ENCODE results near the gene TMPRSS12. TPM values are rescaled to one million over a fixed set of nuclear protein-coding genes. Genes with fewer than 3 reads are reported as not detected.
"Not testable (repeated sequence)": the region's sequence is repeated elsewhere in the genome, so short reads cannot be mapped to it uniquely, and the experiment has no call there.

Gene TMPRSS12
- total RNA-seq, 1 experiment from 2014 or later, result not detected

GRCh38 chr12:50845021-50845647 is 2.4 kb downstream of the TMPRSS12 start:
- Mint-ChIP-seq H3K27me3 (ENCODE audit: insufficient read depth, unreplicated experiment) (no peaks in the 10 kb centered on the region), H3K4me1 (ENCODE audit: low read depth, unreplicated experiment) (peaks cover 16% of the 10 kb centered on the region), H3K9me3 (ENCODE audit: unreplicated experiment) (no peaks in the 10 kb centered on the region), H3K4me3 (ENCODE audit: unreplicated experiment) (no peak overlapping the region), H3K36me3 (ENCODE audit: insufficient read depth, unreplicated experiment) (no peaks in the 10 kb centered on the region), H3K27ac (ENCODE audit: unreplicated experiment) (no peak overlapping the region)
- ChIA-PET POLR2A (no interaction called here), CTCF (no interaction called here)
- Histone ChIP-seq H3K9me3 (no peaks in the 10 kb centered on the region), H3K27me3 (replicated peaks; ENCODE audit: control insufficient read depth, insufficient read depth, low read length) (no peaks in the 10 kb centered on the region), H3K4me1 (peaks cover 18% of the 10 kb centered on the region), H3K4me3 (ENCODE audit: low read depth, low read length) (no peak overlapping the region), H3K36me3 (ENCODE audit: control insufficient read depth, insufficient read depth, low read length) (no peaks in the 10 kb centered on the region; the same call in 1 of the 2 replicates)
- intact Hi-C loops (cut with micrococcal nuclease; ENCODE audit: unreplicated experiment), result no loop called here
- no peak for TF ChIP-seq CTCF (IDR thresholded peaks at IDR 0.05; ENCODE audit: insufficient read depth in 1 of 2, low read depth in 1 of 2, low read length in 1 of 2, severe bottlenecking in 1 of 2, unreplicated experiment in 1 of 2)
- BruUV-seq (replicated peaks), result no TSS peak
- no peak for DNase-seq

- intact Hi-C loops (cut with micrococcal nuclease; ENCODE audit: unreplicated experiment), result no loop called here
- DNase-seq, result no peak
- TF ChIP-seq CTCF (IDR thresholded peaks at IDR 0.05; ENCODE audit: insufficient read depth in 1 of 2, low read depth in 1 of 2, low read length in 1 of 2, severe bottlenecking in 1 of 2, unreplicated experiment in 1 of 2), result no peak
- Mint-ChIP-seq H3K9me3 (ENCODE audit: unreplicated experiment) (peaks cover 8% of the 10 kb centered on the region), H3K4me3 (ENCODE audit: unreplicated experiment) (no peak overlapping the region), H3K27ac (ENCODE audit: unreplicated experiment) (no peak overlapping the region), H3K27me3 (ENCODE audit: insufficient read depth, unreplicated experiment) (peaks cover 15% of the 10 kb centered on the region), H3K4me1 (ENCODE audit: low read depth, unreplicated experiment) (peaks cover 7% of the 10 kb centered on the region), H3K36me3 (ENCODE audit: insufficient read depth, unreplicated experiment) (no peaks in the 10 kb centered on the region)
- Histone ChIP-seq H3K36me3 (ENCODE audit: control insufficient read depth, insufficient read depth, low read length) (no peaks in the 10 kb centered on the region), H3K4me1 (peaks cover 8% of the 10 kb centered on the region; the same call in 1 of the 2 replicates), H3K27me3 (replicated peaks; ENCODE audit: control insufficient read depth, insufficient read depth, low read length) (no peaks in the 10 kb centered on the region), H3K4me3 (ENCODE audit: low read depth, low read length) (no peak overlapping the region), H3K9me3 (no peaks in the 10 kb centered on the region)
- ChIA-PET CTCF (no interaction called here), POLR2A (no interaction called here)
- no TSS peak for BruUV-seq (replicated peaks)
Measured at GRCh38 chr12:50848963-50849362, 6.2 kb downstream of the TMPRSS12 start.

DNA sequence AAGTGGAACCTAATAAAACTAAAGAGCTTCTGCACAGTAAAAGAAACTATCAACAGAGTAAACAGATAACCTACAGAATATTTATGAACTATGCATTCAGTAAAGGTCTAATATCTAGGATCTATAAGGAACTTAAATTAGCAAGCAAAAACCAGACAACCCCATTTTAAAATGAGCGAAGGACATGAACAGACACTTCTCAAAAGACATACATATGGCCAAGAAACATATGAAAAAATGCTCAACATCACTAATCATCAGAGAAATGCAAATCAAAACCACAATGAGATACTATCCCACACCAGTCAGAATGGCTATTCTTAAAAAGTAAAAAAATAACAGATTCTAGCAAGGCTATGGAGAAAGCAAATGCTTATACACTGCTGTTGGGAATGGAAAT is 12.5 kb downstream of the TMPRSS12 start:
- H3K9me3 ChIP-seq; H3K27me3 ChIP-seq (replicated peaks; ENCODE audit: control insufficient read depth, insufficient read depth, low read length); POLR2A ChIA-PET; H3K27ac Mint-ChIP-seq (ENCODE audit: unreplicated experiment); H3K36me3 Mint-ChIP-seq (ENCODE audit: insufficient read depth, unreplicated experiment); H3K36me3 ChIP-seq (ENCODE audit: control insufficient read depth, insufficient read depth, low read length); H3K4me1 ChIP-seq; H3K4me3 Mint-ChIP-seq (ENCODE audit: unreplicated experiment); H3K9me3 Mint-ChIP-seq (ENCODE audit: unreplicated experiment); H3K4me1 Mint-ChIP-seq (ENCODE audit: low read depth, unreplicated experiment); intact Hi-C loops (cut with micrococcal nuclease; ENCODE audit: unreplicated experiment); BruUV-seq (replicated peaks); DNase-seq; H3K4me3 ChIP-seq (ENCODE audit: low read depth, low read length): not testable (repeated sequence)
- peaks cover 20% of the 10 kb centered on the region for H3K27me3 Mint-ChIP-seq (ENCODE audit: insufficient read depth, unreplicated experiment)
- CTCF ChIA-PET, result interaction anchor here (1.1 kb wide), 1 partner anchor 133 kb away, joined by 3 read pairs; no protein-coding TSS in a partner anchor

DNA sequence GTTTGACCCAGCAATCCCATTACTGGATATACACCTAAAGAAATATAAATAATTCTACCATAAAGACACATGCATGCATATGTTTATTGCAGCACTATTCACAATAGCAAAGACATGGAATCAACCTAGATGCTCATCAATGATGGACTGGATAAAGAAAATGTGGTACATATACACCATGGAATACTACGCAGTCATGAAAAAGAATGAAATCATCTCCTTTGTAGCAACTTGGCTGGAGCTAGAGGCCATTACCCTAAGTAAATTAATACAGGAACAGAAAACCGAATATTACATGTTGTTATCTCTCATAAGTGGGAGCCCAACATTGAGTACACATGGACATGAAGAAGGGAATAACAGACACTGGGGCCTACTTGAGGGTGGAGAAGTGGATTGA is 13.0 kb downstream of the TMPRSS12 start:
- not testable (repeated sequence) for H3K9me3 Mint-ChIP-seq (ENCODE audit: unreplicated experiment); H3K36me3 Mint-ChIP-seq (ENCODE audit: insufficient read depth, unreplicated experiment)

More for the DNA sequence above, 13.0 kb downstream of the TMPRSS12 start:
- H3K9me3 ChIP-seq; H3K36me3 ChIP-seq (ENCODE audit: control insufficient read depth, insufficient read depth, low read length); H3K27me3 ChIP-seq (replicated peaks; ENCODE audit: control insufficient read depth, insufficient read depth, low read length); H3K4me3 Mint-ChIP-seq (ENCODE audit: unreplicated experiment); H3K4me1 Mint-ChIP-seq (ENCODE audit: low read depth, unreplicated experiment); POLR2A ChIA-PET; H3K4me3 ChIP-seq (ENCODE audit: low read depth, low read length); DNase-seq; H3K4me1 ChIP-seq; BruUV-seq (replicated peaks); intact Hi-C loops (cut with micrococcal nuclease; ENCODE audit: unreplicated experiment); H3K27ac Mint-ChIP-seq (ENCODE audit: unreplicated experiment): not testable (repeated sequence)
- CTCF ChIA-PET, result interaction anchor here (1.1 kb wide), 1 partner anchor 132 kb away, joined by 3 read pairs; no protein-coding TSS in a partner anchor
- H3K27me3 Mint-ChIP-seq (ENCODE audit: insufficient read depth, unreplicated experiment), result peaks cover 20% of the 10 kb centered on the region
